NB4 (cell line): ENCODE measurements around the gene RUFY3.

Source experiments
- CTCF ChIP-seq: IDR thresholded peaks from one replicate; pipeline ENCODE4 v1.5.1; 2012; ENCODE audit warnings: low read depth, low read length
- POLR2A ChIP-seq: IDR thresholded peaks from 2 replicates; pipeline ENCODE4 v1.6.1; 2011; ENCODE audit warnings: mild to moderate bottlenecking; ENCODE audit not compliant: insufficient read length; ENCODE audit errors: extremely low read depth

- TF ChIP-seq CTCF = no peak
- no peak for TF ChIP-seq POLR2A
Observed at GRCh38 chr4:70718811-70719604, 2.8 kb upstream of the RUFY3 start.
